Measurements from ENCODE around the gene TOX3. TPM values are rescaled to one million over a fixed set of nuclear protein-coding genes. Genes with fewer than 3 reads are reported as not detected.

The TOX3 gene
- total and polyA plus RNA-seq, 10 of the 15 experiments (the other 5 are each of a cell fraction or from before 2014, with no cell fraction given) = not detected

DNA sequence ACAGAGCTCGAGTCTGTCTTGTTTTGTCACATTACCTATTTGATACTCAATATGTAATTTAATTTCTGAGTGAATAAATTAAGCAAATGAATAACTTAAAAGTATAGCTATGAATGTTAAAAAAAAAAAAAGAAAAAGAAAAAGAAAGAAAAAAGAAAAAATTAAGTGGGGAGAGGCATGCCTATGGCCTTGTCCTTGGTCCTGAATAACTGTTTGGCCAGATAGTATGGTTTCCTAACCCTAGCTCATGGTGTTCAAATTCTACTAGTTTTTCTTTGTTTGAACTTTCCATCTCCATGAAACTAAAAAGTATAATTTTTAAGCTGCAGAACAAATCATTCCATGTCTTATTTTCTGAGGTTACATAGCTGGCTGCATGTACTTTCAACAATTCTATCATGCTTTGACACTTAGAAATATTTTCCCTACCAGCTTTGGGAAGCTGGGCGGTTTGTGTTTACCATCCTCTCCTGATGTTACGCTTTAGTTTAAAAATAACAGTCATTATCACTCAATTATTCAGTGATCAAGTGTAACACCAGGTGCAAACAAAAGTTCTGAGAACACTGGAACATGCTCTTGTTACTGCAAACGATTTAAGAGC lies 31.8 kb downstream of the TOX3 start:
- Histone ChIP-seq H3K27ac (ENCODE audit: control insufficient read depth, insufficient read depth) (no peak overlapping the region), H3K27me3 (replicated peaks in 1 of 2; ENCODE audit: control insufficient read depth in 2 of 2, insufficient read depth in 2 of 2, low read length in 1 of 2) (no peaks in the 10 kb centered on the region), H3K36me3 (ENCODE audit: control insufficient read depth in 2 of 2, insufficient read depth in 2 of 2, low read length in 1 of 2) (no peaks in the 10 kb centered on the region), H4K20me1 (ENCODE audit: control insufficient read depth, insufficient read depth) (no peaks in the 10 kb centered on the region), H2AFZ (ENCODE audit: control insufficient read depth, low read depth, low read length) (no peak overlapping the region), H3K4me1 (ENCODE audit: control insufficient read depth, insufficient read depth, low read length) (no peaks in the 10 kb centered on the region), H3K4me2 (ENCODE audit: control insufficient read depth, insufficient read depth) (no peak overlapping the region), H3K9me3 (replicated peaks; ENCODE audit: control insufficient read depth, insufficient read depth, low read length) (no peaks in the 10 kb centered on the region), H3K4me3 (no peak overlapping the region), H3K9ac (ENCODE audit: control insufficient read depth, insufficient read depth, low read length) (no peak overlapping the region), H3K79me2 (ENCODE audit: control insufficient read depth, insufficient read depth, low read length) (no peaks in the 10 kb centered on the region)
- ChIA-PET RAD21 (ENCODE audit: unreplicated experiment) (interaction anchor here (0.6 kb wide), 1 partner anchor 164 kb away, joined by 3 read pairs; no protein-coding TSS in a partner anchor), CTCF (interaction anchor here (0.6 to 2.2 kb wide), 6 partner anchors 9 to 399 kb away, joined by 3 to 6 read pairs (median 3); no protein-coding TSS in a partner anchor), POLR2A (interaction anchor here (0.6 kb wide), 1 partner anchor 25 kb away, joined by 6 read pairs; no protein-coding TSS in a partner anchor), SMC1A (ENCODE audit: uncharacterized antibody, unreplicated experiment) (interaction anchor here (0.6 kb wide), 1 partner anchor 26 kb away, joined by 3 read pairs; no protein-coding TSS in a partner anchor)
- FAIRE-seq (no peak), DNase-seq (ENCODE audit: low read depth, low spot score) (no peak), ATAC-seq (no peak)
- WGBS (ENCODE audit: insufficient coverage, insufficient replicate concordance, low lambda C conversion rate, missing lambda C conversion rate) = 26% methylated on average over 4 of the region's 4 CpGs
- intact Hi-C loops (cut with micrococcal nuclease; ENCODE audit: unreplicated experiment) = no loop called here
- no TSS peak for BruUV-seq (replicated peaks)
- in situ Hi-C loops (cut with MboI) = no loop called here
- TF ChIP-seq TCF3 (IDR thresholded peaks at IDR 0.05; ENCODE audit: borderline replicate concordance, insufficient read depth, low read depth, low read length) (no peak), USF1 (IDR thresholded peaks at IDR 0.05; ENCODE audit: borderline replicate concordance, extremely low read length, insufficient read depth, low read depth, low read length) (no peak), KDM1A (IDR thresholded peaks at IDR 0.05; ENCODE audit: borderline replicate concordance) (no peak), JUND (IDR thresholded peaks at IDR 0.05; ENCODE audit: low read depth, low read length) (no peak), REST (IDR thresholded peaks at IDR 0.05; ENCODE audit: low read depth, low read length) (peak; percentile 64; the same call in 1 of the 2 replicates), SREBF1 (IDR thresholded peaks at IDR 0.05; ENCODE audit: low read length) (no peak), TAF1 (IDR thresholded peaks at IDR 0.05; ENCODE audit: borderline replicate concordance, low read depth, low read length) (no peak), ZNF384 (IDR thresholded peaks at IDR 0.05; ENCODE audit: borderline replicate concordance, low read depth, low read length) (no peak)
